IMR-90 (cell line): ENCODE measurements around the gene NR6A1. TPM values are rescaled to one million over a fixed set of nuclear protein-coding genes. Genes with fewer than 3 reads are reported as not detected.

Experiments
- ATAC-seq: fragments of 200-7000 bp; cut with Tn5 transposase; 2 replicates; pipeline ENCODE4 v1.9.1; 2020; ENCODE audit warnings: low read depth, mild to moderate bottlenecking, moderate library complexity
- BruUV-seq: library from RNA; stranded (reverse); fragments of 400-500 nt; replicated peaks from 2 replicates; lab custom pipeline; 2021; lab: Mats Ljungman, UMichigan
- CTCF ChIA-PET: fragments of 300-600 bp; formaldehyde crosslinking; extraction: SDS; loops from one replicate; lab custom pipeline; 2021; ENCODE audit warnings: antibody characterized with exemption; lab: Yijun Ruan, JAX
- POLR2A ChIA-PET: fragments of 300-600 bp; sonication (Branson Sonifier 250); formaldehyde crosslinking; loops from one replicate; lab custom pipeline; 2022; ENCODE audit warnings: antibody characterized with exemption; ENCODE audit not compliant: unreplicated experiment; lab: Charles Lee
- DNase-seq: peaks from one replicate; pipeline ENCODE4 v3.0.0; 2013
- H2AFZ ChIP-seq: replicated peaks from 2 replicates; pipeline ENCODE3; 2013; ENCODE audit warnings: low read length, mild to moderate bottlenecking; ENCODE audit not compliant: poor library complexity
- H2AK5ac ChIP-seq: 2 replicates; pipeline ENCODE4 v1.6.1; 2013; ENCODE audit warnings: low read depth, low read length, inconsistent platforms
- H2AK9ac ChIP-seq: replicated peaks from 2 replicates; pipeline ENCODE3; 2013; ENCODE audit warnings: mild to moderate bottlenecking, low read depth, low read length, moderate library complexity; ENCODE audit not compliant: poor library complexity
- H2BK120ac ChIP-seq: 2 replicates; pipeline ENCODE4 v1.6.1; 2013; ENCODE audit warnings: low read depth, low read length, inconsistent platforms
- H2BK15ac ChIP-seq: 3 replicates; pipeline ENCODE4 v1.6.1; 2013; ENCODE audit warnings: low read depth, low read length, inconsistent platforms
- H2BK20ac ChIP-seq: 2 replicates; pipeline ENCODE4 v1.6.1; 2013; ENCODE audit warnings: low read depth, mild to moderate bottlenecking, inconsistent platforms, low read length, moderate library complexity
- H2BK5ac ChIP-seq: 2 replicates; pipeline ENCODE4 v1.6.1; 2013; ENCODE audit warnings: mild to moderate bottlenecking, low read depth, low read length, inconsistent platforms; ENCODE audit not compliant: poor library complexity, severe bottlenecking
- H3K14ac ChIP-seq: replicated peaks from 2 replicates; pipeline ENCODE4 v1.6.1; 2013; ENCODE audit warnings: low read depth, low read length, inconsistent platforms
- H3K18ac ChIP-seq: 2 replicates; pipeline ENCODE4 v1.6.1; 2013; ENCODE audit warnings: low read depth, low read length, control low read depth
- H3K23ac ChIP-seq: 2 replicates; pipeline ENCODE4 v1.6.1; 2013; ENCODE audit warnings: low read depth, low read length, inconsistent platforms
- H3K27ac ChIP-seq: 2 replicates; pipeline ENCODE4 v1.5.1; 2013; ENCODE audit warnings: mild to moderate bottlenecking, control low read depth, low read length; ENCODE audit not compliant: insufficient read depth
- H3K27me3 ChIP-seq: 2 replicates; pipeline ENCODE4 v1.6.1; 2013; ENCODE audit warnings: low read length; ENCODE audit not compliant: control insufficient read depth, insufficient read depth
- H3K36me3 ChIP-seq: 2 replicates; pipeline ENCODE4 v1.6.1; 2013; ENCODE audit warnings: low read length, mixed read lengths; ENCODE audit not compliant: control insufficient read depth, insufficient read depth
- H3K4ac ChIP-seq: 2 replicates; pipeline ENCODE4 v1.6.1; 2013; ENCODE audit warnings: low read depth, low read length, inconsistent platforms
- H3K4me1 ChIP-seq: 2 replicates; pipeline ENCODE4 v1.6.1; 2013; ENCODE audit warnings: low read length, mixed read lengths; ENCODE audit not compliant: control insufficient read depth, insufficient read depth
- H3K4me2 ChIP-seq: 2 replicates; pipeline ENCODE4 v1.6.1; 2013; ENCODE audit warnings: low read depth, mild to moderate bottlenecking, control low read depth, low read length, moderate library complexity
- H3K4me3 ChIP-seq: 2 replicates; pipeline ENCODE4 v1.5.1; 2013; ENCODE audit warnings: low read depth, mild to moderate bottlenecking, control low read depth, low read length, moderate library complexity; ENCODE audit not compliant: insufficient read depth
- H3K56ac ChIP-seq: 2 replicates; pipeline ENCODE4 v1.6.1; 2013; ENCODE audit warnings: low read length, inconsistent platforms; ENCODE audit not compliant: insufficient read depth; ENCODE audit errors: extremely low read depth
- H3K79me1 ChIP-seq, 2 experiments: 2 replicates each; pipeline ENCODE4 v1.6.1; 2013; ENCODE audit warnings: low read length in 2 of 2, inconsistent platforms in 1 of 2, low read depth in 1 of 2
- H3K9ac ChIP-seq: 2 replicates; pipeline ENCODE4 v1.6.1; 2013; ENCODE audit warnings: low read depth, low read length, control low read depth
- H3K9me1 ChIP-seq: 2 replicates; pipeline ENCODE4 v1.6.1; 2013; ENCODE audit warnings: low read length, inconsistent platforms; ENCODE audit not compliant: insufficient read depth
- H3K9me3 ChIP-seq: 2 replicates; pipeline ENCODE4 v1.6.1; 2013; ENCODE audit warnings: low read length; ENCODE audit not compliant: control insufficient read depth, insufficient read depth
- H4K20me1 ChIP-seq: 2 replicates; pipeline ENCODE4 v1.6.1; 2013; ENCODE audit warnings: low read length, inconsistent platforms; ENCODE audit not compliant: insufficient read depth
- H4K5ac ChIP-seq: 2 replicates; pipeline ENCODE4 v1.6.1; 2013; ENCODE audit warnings: mild to moderate bottlenecking, low read depth, low read length, control low read depth
- H4K8ac ChIP-seq, 2 experiments: 2 replicates each; pipeline ENCODE4 v1.6.1; 2013; ENCODE audit warnings: low read depth in 2 of 2, low read length in 2 of 2, control low read depth in 1 of 2, inconsistent platforms in 1 of 2
- H4K91ac ChIP-seq: 2 replicates; pipeline ENCODE4 v1.6.1; 2013; ENCODE audit warnings: low read depth, low read length, inconsistent platforms; ENCODE audit not compliant: insufficient read depth
- BHLHE40 ChIP-seq: fragments of 150-350 bp; IDR thresholded peaks from 2 replicates; pipeline ENCODE4 v1.6.1; 2016; ENCODE audit warnings: mild to moderate bottlenecking, low read depth, low read length
- CEBPB ChIP-seq: IDR thresholded peaks from 2 replicates; pipeline ENCODE4 v1.6.1; 2012; ENCODE audit warnings: low read depth, low read length, improper control_type of control experiment
- CHD1 ChIP-seq: IDR thresholded peaks from 2 replicates; pipeline ENCODE4 v1.6.1; 2012; ENCODE audit warnings: low read depth, low read length, improper control_type of control experiment
- FOS ChIP-seq: fragments of 150-350 bp; IDR thresholded peaks from 2 replicates; pipeline ENCODE4 v1.6.1; 2016; ENCODE audit warnings: low read depth, low read length
- MAFK ChIP-seq: IDR thresholded peaks from 2 replicates; pipeline ENCODE4 v1.6.1; 2012; ENCODE audit warnings: low read depth, low read length, improper control_type of control experiment
- MAZ ChIP-seq: IDR thresholded peaks from 2 replicates; pipeline ENCODE4 v1.6.1; 2012; ENCODE audit warnings: low read depth, mild to moderate bottlenecking, low read length, improper control_type of control experiment, moderate library complexity, borderline replicate concordance
- MXI1 ChIP-seq: IDR thresholded peaks from 2 replicates; pipeline ENCODE4 v1.6.1; 2012; ENCODE audit warnings: low read depth, mild to moderate bottlenecking, low read length, moderate library complexity, borderline replicate concordance
- NFE2L2 ChIP-seq: fragments of 150-350 bp; IDR thresholded peaks from 2 replicates; pipeline ENCODE4 v1.6.1; 2016; ENCODE audit warnings: low read depth, mild to moderate bottlenecking, low read length
- POLR2A ChIP-seq: IDR thresholded peaks from 2 replicates; pipeline ENCODE4 v1.6.1; 2012; ENCODE audit warnings: mild to moderate bottlenecking, low read depth, low read length
- RAD21 ChIP-seq: IDR thresholded peaks from 2 replicates; pipeline ENCODE4 v1.6.1; 2012; ENCODE audit warnings: low read length, improper control_type of control experiment
- RCOR1 ChIP-seq: IDR thresholded peaks from 2 replicates; pipeline ENCODE4 v1.6.1; 2012; ENCODE audit warnings: mild to moderate bottlenecking, low read length, improper control_type of control experiment; ENCODE audit not compliant: insufficient replicate concordance
- RFX5 ChIP-seq: IDR thresholded peaks from 2 replicates; pipeline ENCODE4 v1.8.0; 2012; ENCODE audit warnings: low read depth, mild to moderate bottlenecking, low read length, moderate library complexity
- SMC3 ChIP-seq: fragments of 150-350 bp; IDR thresholded peaks from 2 replicates; pipeline ENCODE4 v1.6.1; 2016; ENCODE audit warnings: low read depth, mild to moderate bottlenecking, antibody characterized with exemption, low read length, moderate library complexity
- WGBS, 2 experiments: methylation state at CpG; one replicate each; pipeline versions ENCODE4 v1.1.5 to v1.1.7; 2013; ENCODE audit warnings: missing lambda C conversion rate in 2 of 2; ENCODE audit not compliant: insufficient read length in 1 of 2; ENCODE audit errors: extremely low coverage in 2 of 2; 5-methylcytosine and 5-hydroxymethylcytosine counted together
- dilution Hi-C: fragments of 300-500 bp; cut with HindIII; formaldehyde crosslinking; loops from one replicate; pipeline ENCODE4 v1.14.3; 2018; ENCODE audit warnings: low sequenced_read_pairs; ENCODE audit not compliant: unreplicated experiment
- in situ Hi-C: fragments of 300-500 bp; cut with MboI; formaldehyde crosslinking; loops from 3 replicates; pipeline ENCODE4 v1.14.3; 2019; ENCODE audit warnings: low sequenced_read_pairs, inconsistent platforms, mixed read lengths
- intact Hi-C: fragments of 100-400 bp; cut with micrococcal nuclease; formaldehyde crosslinking; loops from 2 replicates; pipeline ENCODE4 v1.10.0; 2022
- polyA plus RNA-seq, 3 experiments: library from polyadenylated mRNA; depleted of rRNA; stranded (reverse); fragments of >200 nt; gene quantifications; 2 replicates each; pipeline ENCODE4 v1.2.3, GENCODE V29; 2012; ENCODE audit warnings: low replicate concordance in 1 of 3
- total RNA-seq: library from RNA; depleted of rRNA; stranded (reverse); fragments of >200 nt; gene quantifications from 2 replicates; pipeline ENCODE4 v1.2.3, GENCODE V29; 2012
- TF ChIP-seq, protein P1 (sequence below): fragments of 150-350 bp; IDR thresholded peaks from 2 replicates; pipeline ENCODE4 v1.6.1; 2016; ENCODE audit warnings: low read depth, mild to moderate bottlenecking, low read length, moderate library complexity, borderline replicate concordance
- TF ChIP-seq, protein P2 (sequence below): conservative IDR thresholded peaks from 2 replicates; pipeline ENCODE4 v1.5.1; 2012; ENCODE audit warnings: mild to moderate bottlenecking, low read depth, low read length, improper control_type of control experiment
- TF ChIP-seq, protein P3 (sequence below): fragments of 150-350 bp; IDR thresholded peaks from 2 replicates; pipeline ENCODE4 v1.6.1; 2017; ENCODE audit warnings: mild to moderate bottlenecking, antibody characterized with exemption, low read length, low read depth

Gene NR6A1
- total and polyA plus RNA-seq, 2 of the 4 experiments (the other 2 are of a cell fraction) = 0.14 to 0.36 TPM

GRCh38 chr9:124513376-124513994 lies 257.6 kb downstream of the NR6A1 start:
- H3K27ac ChIP-seq = no peak overlapping the region
- no peak overlapping the region for H3K14ac ChIP-seq
- POLR2A ChIA-PET = no interaction called here
- no peak overlapping the region for H3K9ac ChIP-seq
- intact Hi-C loops = no loop called here
- H2AFZ ChIP-seq = no peak overlapping the region
- no peak overlapping the region for H3K23ac ChIP-seq
- H4K91ac ChIP-seq = no peak overlapping the region
- H3K9me3 ChIP-seq = no peaks in the 10 kb centered on the region
- no peak; the same call in 1 of the 2 replicates for ATAC-seq
- H2BK20ac ChIP-seq = no peak overlapping the region
- CTCF ChIA-PET = no interaction called here
- no peak overlapping the region for H2AK9ac ChIP-seq
- H4K20me1 ChIP-seq = no peaks in the 10 kb centered on the region
- no peak overlapping the region for H2BK15ac ChIP-seq
- no peak overlapping the region for H3K56ac ChIP-seq
- H4K8ac ChIP-seq = no peak overlapping the region
- in situ Hi-C loops = no loop called here
- peaks cover 50% of the 10 kb centered on the region for H3K27me3 ChIP-seq
- no peak overlapping the region for H2AK5ac ChIP-seq
- H3K4me2 ChIP-seq = no peak overlapping the region
- no peaks in the 10 kb centered on the region for H3K9me1 ChIP-seq
- H3K79me1 ChIP-seq = no peaks in the 10 kb centered on the region
- no peak overlapping the region for H4K5ac ChIP-seq
- H3K4me1 ChIP-seq = no peaks in the 10 kb centered on the region; the same call in 1 of the 2 replicates
- no peak for DNase-seq
- dilution Hi-C loops = no loop called here
- H3K4me3 ChIP-seq = no peak overlapping the region
- no peak overlapping the region for H2BK5ac ChIP-seq
- H3K36me3 ChIP-seq = no peaks in the 10 kb centered on the region
- TF ChIP-seq, protein P1, sequence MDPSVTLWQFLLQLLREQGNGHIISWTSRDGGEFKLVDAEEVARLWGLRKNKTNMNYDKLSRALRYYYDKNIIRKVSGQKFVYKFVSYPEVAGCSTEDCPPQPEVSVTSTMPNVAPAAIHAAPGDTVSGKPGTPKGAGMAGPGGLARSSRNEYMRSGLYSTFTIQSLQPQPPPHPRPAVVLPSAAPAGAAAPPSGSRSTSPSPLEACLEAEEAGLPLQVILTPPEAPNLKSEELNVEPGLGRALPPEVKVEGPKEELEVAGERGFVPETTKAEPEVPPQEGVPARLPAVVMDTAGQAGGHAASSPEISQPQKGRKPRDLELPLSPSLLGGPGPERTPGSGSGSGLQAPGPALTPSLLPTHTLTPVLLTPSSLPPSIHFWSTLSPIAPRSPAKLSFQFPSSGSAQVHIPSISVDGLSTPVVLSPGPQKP = no peak
- TF ChIP-seq MAZ (no peak), RFX5 (no peak), MXI1 (no peak), CEBPB (no peak), FOS (no peak), RAD21 (no peak), NFE2L2 (no peak), MAFK (no peak), RCOR1 (no peak), BHLHE40 (no peak), CHD1 (no peak), SMC3 (no peak), POLR2A (no peak)
- TF ChIP-seq, protein P2, sequence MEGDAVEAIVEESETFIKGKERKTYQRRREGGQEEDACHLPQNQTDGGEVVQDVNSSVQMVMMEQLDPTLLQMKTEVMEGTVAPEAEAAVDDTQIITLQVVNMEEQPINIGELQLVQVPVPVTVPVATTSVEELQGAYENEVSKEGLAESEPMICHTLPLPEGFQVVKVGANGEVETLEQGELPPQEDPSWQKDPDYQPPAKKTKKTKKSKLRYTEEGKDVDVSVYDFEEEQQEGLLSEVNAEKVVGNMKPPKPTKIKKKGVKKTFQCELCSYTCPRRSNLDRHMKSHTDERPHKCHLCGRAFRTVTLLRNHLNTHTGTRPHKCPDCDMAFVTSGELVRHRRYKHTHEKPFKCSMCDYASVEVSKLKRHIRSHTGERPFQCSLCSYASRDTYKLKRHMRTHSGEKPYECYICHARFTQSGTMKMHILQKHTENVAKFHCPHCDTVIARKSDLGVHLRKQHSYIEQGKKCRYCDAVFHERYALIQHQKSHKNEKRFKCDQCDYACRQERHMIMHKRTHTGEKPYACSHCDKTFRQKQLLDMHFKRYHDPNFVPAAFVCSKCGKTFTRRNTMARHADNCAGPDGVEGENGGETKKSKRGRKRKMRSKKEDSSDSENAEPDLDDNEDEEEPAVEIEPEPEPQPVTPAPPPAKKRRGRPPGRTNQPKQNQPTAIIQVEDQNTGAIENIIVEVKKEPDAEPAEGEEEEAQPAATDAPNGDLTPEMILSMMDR = no peak
- TF ChIP-seq, protein P3, sequence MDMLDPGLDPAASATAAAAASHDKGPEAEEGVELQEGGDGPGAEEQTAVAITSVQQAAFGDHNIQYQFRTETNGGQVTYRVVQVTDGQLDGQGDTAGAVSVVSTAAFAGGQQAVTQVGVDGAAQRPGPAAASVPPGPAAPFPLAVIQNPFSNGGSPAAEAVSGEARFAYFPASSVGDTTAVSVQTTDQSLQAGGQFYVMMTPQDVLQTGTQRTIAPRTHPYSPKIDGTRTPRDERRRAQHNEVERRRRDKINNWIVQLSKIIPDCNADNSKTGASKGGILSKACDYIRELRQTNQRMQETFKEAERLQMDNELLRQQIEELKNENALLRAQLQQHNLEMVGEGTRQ = no peak
- no CpG with 5 or more reads among the region's 5 CpGs for WGBS, 2 experiments
- H2BK120ac ChIP-seq = no peak overlapping the region
- BruUV-seq = no TSS peak
- no peak overlapping the region for H3K4ac ChIP-seq
- H3K18ac ChIP-seq = no peak overlapping the region
